Ishikawa (cell line): ENCODE results near the gene MACROD2.

Experiments
- CEBPB ChIP-seq: IDR thresholded peaks from 2 replicates; pipeline ENCODE4 v1.6.1; 2012
- CREB1 ChIP-seq: IDR thresholded peaks from 2 replicates; pipeline ENCODE4 v1.6.1; 2012; ENCODE audit warnings: low read depth
- EGR1 ChIP-seq: IDR thresholded peaks from 2 replicates; pipeline ENCODE4 v1.6.1; 2012
- EP300 ChIP-seq: IDR thresholded peaks from 2 replicates; pipeline ENCODE4 v1.6.1; 2012; ENCODE audit warnings: borderline replicate concordance
- FOXM1 ChIP-seq: IDR thresholded peaks from 2 replicates; pipeline ENCODE4 v1.6.1; 2012; ENCODE audit warnings: low read depth, borderline replicate concordance
- NFIC ChIP-seq: IDR thresholded peaks from 2 replicates; pipeline ENCODE4 v1.6.1; 2012
- RAD21 ChIP-seq: IDR thresholded peaks from 2 replicates; pipeline ENCODE4 v1.6.1; 2012; ENCODE audit warnings: low read depth
- TAF1 ChIP-seq: IDR thresholded peaks from 2 replicates; pipeline ENCODE4 v1.6.1; 2012; ENCODE audit warnings: low read depth, mild to moderate bottlenecking
- TCF12 ChIP-seq: IDR thresholded peaks from 2 replicates; pipeline ENCODE4 v1.6.1; 2012; ENCODE audit warnings: low read depth
- TEAD4 ChIP-seq: IDR thresholded peaks from 2 replicates; pipeline ENCODE4 v1.6.1; 2012
- YY1 ChIP-seq: IDR thresholded peaks from 2 replicates; pipeline ENCODE4 v1.6.1; 2012; ENCODE audit warnings: low read depth
- ZBTB7A ChIP-seq: IDR thresholded peaks from 2 replicates; pipeline ENCODE4 v1.6.1; 2012; ENCODE audit warnings: low read depth
- TF ChIP-seq, protein P1 (sequence below): IDR thresholded peaks from 2 replicates; pipeline ENCODE4 v1.6.1; 2012; ENCODE audit warnings: low read depth, mild to moderate bottlenecking
- TF ChIP-seq, protein P2 (sequence below): IDR thresholded peaks from 2 replicates; pipeline ENCODE4 v1.6.1; 2012
- TF ChIP-seq, protein P3 (sequence below): IDR thresholded peaks from 2 replicates; pipeline ENCODE4 v1.6.1; 2012

The MACROD2 gene

DNA sequence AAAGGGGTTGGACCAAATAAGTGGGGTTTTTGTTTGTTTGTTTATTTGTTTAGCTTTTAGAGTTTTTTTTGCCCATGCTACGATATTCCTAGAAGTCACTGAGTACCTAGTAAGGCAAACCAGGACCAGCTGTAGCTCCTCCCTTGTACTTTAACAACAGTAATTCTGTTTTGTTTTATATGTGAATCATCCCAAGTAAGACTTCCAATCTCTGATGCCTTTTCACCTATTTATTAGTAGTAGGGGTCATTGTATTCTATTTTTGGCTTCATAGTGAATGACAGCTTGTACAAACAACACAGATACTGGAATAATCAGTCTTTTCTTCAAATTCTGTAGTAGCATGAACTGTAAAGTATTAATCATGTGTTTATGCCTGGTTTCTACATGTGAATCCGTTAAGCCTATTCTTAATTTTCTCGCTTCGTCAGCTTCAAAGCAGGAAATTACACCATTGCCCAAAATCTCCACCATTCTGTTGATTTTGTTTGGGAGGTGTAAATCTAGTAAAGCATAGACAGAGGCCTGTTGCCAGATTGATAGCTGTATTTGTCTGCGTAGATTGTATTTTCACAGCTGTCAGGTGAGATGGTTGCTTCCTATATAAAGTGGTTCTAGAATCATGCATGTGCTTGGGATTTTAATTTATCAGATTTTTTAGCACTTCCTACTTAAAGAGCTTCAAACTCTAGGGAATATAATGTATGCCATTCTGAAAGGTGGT lies 493.6 kb downstream of the MACROD2 start:
- TF ChIP-seq CREB1 (no peak), CEBPB (no peak), EP300 (no peak), YY1 (no peak), TEAD4 (no peak), NFIC (no peak), FOXM1 (no peak), TAF1 (no peak), TCF12 (no peak)
- TF ChIP-seq, protein P1, sequence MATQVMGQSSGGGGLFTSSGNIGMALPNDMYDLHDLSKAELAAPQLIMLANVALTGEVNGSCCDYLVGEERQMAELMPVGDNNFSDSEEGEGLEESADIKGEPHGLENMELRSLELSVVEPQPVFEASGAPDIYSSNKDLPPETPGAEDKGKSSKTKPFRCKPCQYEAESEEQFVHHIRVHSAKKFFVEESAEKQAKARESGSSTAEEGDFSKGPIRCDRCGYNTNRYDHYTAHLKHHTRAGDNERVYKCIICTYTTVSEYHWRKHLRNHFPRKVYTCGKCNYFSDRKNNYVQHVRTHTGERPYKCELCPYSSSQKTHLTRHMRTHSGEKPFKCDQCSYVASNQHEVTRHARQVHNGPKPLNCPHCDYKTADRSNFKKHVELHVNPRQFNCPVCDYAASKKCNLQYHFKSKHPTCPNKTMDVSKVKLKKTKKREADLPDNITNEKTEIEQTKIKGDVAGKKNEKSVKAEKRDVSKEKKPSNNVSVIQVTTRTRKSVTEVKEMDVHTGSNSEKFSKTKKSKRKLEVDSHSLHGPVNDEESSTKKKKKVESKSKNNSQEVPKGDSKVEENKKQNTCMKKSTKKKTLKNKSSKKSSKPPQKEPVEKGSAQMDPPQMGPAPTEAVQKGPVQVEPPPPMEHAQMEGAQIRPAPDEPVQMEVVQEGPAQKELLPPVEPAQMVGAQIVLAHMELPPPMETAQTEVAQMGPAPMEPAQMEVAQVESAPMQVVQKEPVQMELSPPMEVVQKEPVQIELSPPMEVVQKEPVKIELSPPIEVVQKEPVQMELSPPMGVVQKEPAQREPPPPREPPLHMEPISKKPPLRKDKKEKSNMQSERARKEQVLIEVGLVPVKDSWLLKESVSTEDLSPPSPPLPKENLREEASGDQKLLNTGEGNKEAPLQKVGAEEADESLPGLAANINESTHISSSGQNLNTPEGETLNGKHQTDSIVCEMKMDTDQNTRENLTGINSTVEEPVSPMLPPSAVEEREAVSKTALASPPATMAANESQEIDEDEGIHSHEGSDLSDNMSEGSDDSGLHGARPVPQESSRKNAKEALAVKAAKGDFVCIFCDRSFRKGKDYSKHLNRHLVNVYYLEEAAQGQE = no peak
- TF ChIP-seq, protein P2, sequence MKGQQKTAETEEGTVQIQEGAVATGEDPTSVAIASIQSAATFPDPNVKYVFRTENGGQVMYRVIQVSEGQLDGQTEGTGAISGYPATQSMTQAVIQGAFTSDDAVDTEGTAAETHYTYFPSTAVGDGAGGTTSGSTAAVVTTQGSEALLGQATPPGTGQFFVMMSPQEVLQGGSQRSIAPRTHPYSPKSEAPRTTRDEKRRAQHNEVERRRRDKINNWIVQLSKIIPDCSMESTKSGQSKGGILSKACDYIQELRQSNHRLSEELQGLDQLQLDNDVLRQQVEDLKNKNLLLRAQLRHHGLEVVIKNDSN = no peak
- TF ChIP-seq, protein P3, sequence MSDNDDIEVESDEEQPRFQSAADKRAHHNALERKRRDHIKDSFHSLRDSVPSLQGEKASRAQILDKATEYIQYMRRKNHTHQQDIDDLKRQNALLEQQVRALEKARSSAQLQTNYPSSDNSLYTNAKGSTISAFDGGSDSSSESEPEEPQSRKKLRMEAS = no peak

DNA sequence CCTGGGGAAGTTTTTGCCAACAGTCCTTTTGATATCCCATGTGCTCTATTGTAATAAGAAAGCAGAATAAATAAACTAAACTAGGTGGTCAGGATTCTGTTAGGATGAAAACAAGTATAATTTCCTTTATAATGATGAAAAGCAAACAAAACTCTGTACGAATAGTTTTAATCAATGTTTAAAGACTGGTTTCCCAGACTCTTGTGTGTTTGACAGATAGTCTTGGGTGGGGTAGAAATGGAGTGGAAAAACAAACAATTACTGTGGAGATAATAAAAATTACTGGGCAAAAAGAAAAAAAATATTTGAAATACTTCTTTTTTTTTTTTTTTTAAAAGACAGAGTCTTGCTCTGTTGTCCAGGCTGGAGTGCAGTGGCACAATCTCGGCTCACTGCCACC lies 494.2 kb downstream of the MACROD2 start:
- TF ChIP-seq CEBPB (no peak), TCF12 (no peak), NFIC (no peak), FOXM1 (no peak), TEAD4 (no peak), CREB1 (no peak), EGR1 (no peak), ZBTB7A (no peak), EP300 (no peak), RAD21 (no peak), YY1 (no peak), TAF1 (no peak)
- TF ChIP-seq, protein P2 = no peak
- TF ChIP-seq, protein P1 = no peak
- TF ChIP-seq, protein P3 = no peak

DNA sequence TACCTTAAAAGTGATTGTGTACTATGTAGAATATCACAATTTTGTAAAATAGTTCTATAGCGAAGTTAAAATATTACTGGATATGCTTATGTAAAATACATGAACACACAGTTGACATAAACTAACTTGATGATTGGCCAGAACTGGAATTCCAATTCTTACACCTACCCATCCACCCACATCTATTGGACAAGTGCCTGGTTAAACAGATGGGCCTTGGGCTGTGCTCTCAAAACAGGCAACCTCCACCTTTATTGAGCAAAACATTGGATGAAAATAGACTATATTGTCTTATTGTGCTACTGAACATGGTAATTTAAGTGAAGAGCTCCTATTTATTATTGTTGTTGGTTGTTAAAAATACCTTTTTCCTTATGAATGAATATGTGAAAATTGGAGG lies 496.1 kb downstream of the MACROD2 start:
- TF ChIP-seq ZBTB7A (no peak), EGR1 (no peak), CEBPB (no peak), TAF1 (no peak), CREB1 (no peak), NFIC (no peak), RAD21 (no peak), YY1 (no peak), TCF12 (no peak), FOXM1 (no peak)
- TF ChIP-seq, protein P1 = no peak

DNA sequence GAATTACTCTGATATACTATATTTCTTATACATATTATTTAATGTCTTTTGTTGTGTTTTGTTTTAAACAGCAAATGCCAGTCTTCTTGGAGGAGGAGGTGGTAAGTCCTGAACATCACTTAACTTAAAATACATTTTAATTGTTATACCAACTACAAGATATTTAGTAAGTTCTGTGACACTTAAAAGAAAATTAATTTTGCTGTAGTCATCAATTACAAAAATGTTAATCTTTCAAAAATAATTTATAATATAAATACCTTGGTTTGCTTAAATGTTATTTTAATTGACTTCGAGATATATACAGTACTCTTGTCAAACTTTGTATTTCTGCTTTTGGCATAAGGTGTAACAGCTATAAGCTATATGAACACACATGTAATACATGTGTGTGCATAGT lies 498.1 kb downstream of the MACROD2 start:
- TF ChIP-seq, protein P2 = no peak
- TF ChIP-seq, protein P1 = no peak
- TF ChIP-seq FOXM1 (no peak), CREB1 (no peak), RAD21 (no peak), NFIC (no peak), YY1 (no peak), ZBTB7A (no peak), EGR1 (no peak), TCF12 (no peak), EP300 (no peak), CEBPB (no peak), TAF1 (no peak), TEAD4 (no peak)
- TF ChIP-seq, protein P3 = no peak
